HG03066 (cell line): ENCODE data around the gene TBC1D2B.

Source experiments
- ATAC-seq: cut with Tn5 transposase; IDR thresholded peaks from one replicate; pipeline ENCODE4 v1.9.1; 2021; ENCODE audit warnings: low read depth; ENCODE audit not compliant: unreplicated experiment

Gene TBC1D2B

DNA sequence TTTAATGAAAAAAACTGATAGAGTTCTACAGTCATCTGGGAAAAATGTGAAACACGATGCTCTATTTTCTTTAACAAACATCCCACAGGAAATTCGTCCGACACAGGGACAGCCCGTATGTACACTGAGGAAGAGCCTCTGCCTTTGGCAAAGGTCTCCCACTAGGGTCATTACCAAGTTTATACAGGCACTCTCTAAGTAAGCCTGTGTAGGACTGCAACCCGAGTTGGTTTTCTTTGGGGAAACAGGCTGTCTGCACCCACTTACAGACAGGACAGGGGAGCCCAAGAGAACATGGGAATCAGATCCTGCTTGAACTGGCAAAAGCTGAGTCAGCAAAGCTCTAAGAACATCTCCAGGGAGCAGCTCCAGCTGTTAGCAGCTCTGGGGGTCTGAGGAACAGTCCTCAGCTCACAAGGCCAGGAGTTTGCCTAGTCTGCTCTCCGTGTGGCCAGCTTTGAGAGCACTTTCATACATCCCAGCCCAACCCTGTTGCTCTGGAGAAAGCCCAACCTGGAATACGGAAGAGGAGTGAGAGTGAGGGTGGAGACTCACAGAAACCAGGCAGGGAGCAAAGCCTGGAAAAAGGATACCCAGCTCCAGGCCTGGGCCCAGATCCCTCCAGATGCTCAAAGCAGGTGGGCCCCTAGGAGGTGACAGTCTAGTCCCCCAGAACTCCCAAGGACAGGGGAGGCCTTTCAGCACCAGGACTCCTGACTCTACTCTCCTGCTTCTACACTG is 1.9 kb downstream of the TBC1D2B start:
- no peak for ATAC-seq

GRCh38 chr15:78073046-78073787 is 4.3 kb downstream of the TBC1D2B start:
- no peak for ATAC-seq

GRCh38 chr15:78072080-78072892 is 5.2 kb downstream of the TBC1D2B start:
- ATAC-seq: no peak

GRCh38 chr15:78071383-78071782 is 6.1 kb downstream of the TBC1D2B start:
- no peak for ATAC-seq

GRCh38 chr15:78070049-78070700 is 7.3 kb downstream of the TBC1D2B start:
- ATAC-seq: no peak

DNA sequence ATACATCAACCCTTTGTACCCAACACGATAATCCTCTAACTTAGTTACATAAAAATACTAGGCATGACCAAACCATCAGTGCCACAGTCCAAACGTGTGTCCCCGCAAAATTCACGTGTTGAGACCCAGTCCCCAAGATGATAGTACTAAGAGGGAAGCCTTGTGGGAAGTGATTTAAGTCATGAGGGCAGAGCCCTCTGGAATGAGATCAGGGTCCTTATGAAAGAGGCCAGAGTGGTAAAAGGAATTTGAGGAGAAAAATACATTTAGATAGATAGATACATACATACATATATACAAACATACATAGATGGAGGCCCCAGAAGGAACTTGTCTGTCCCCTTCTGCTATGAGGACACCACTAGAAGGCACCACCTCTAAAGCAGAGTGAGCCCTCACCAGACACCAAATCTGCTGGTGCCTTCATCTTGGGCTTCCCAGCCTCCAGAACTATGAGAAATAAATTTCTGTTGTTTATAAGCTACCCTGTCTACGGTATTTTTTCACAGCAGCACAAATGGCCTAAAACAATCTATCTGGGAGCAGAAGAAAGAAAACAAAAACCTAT is 8.0 kb downstream of the TBC1D2B start:
- no peak for ATAC-seq

DNA sequence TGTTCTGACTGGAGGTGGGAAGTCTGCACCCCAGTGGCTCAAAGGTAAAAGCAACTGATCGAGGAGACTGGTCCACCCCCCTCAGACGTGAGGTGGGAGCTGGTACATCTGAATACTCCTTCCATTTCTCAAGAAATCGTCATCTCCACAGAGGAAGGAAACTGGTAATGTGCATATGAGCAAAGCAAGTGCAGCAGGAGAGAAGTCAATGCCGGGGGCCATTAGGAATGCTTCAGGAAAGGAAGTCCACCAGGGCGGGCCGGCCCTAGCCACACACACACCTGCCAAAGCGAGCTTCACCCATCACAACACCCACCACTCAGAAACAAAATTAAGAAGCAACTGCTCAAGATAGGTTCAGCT is 8.5 kb downstream of the TBC1D2B start:
- no peak for ATAC-seq

GRCh38 chr15:78067328-78068228 is 9.9 kb downstream of the TBC1D2B start:
- ATAC-seq: no peak

- ATAC-seq: peak; percentile 62
Measured at GRCh38 chr15:78065973-78066946, 11.3 kb downstream of the TBC1D2B start.

GRCh38 chr15:78065284-78065872 is 12.1 kb downstream of the TBC1D2B start:
- ATAC-seq: no peak

GRCh38 chr15:78064544-78064943 is 13.0 kb downstream of the TBC1D2B start:
- ATAC-seq: no peak

DNA sequence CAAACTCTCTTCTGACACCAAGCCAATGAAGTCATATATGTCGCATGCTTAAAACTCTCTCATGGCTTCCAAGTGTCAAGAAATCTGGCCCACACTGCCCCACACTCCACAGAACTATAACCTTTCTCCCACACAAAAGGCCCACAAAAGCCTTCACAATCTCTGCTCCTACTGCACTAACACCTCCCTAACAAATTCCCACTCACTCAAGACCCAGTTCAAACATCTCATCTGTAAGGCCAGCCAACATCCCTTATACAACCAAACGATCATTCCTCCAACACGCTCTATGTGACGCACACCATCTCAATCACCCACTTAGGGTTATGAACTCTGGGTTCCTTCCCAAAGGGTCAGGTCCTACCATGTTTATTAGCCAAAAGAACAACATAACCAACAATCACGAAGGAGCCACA is 13.5 kb downstream of the TBC1D2B start:
- ATAC-seq: no peak

GRCh38 chr15:78063217-78063616 is 14.3 kb downstream of the TBC1D2B start:
- ATAC-seq: no peak

DNA sequence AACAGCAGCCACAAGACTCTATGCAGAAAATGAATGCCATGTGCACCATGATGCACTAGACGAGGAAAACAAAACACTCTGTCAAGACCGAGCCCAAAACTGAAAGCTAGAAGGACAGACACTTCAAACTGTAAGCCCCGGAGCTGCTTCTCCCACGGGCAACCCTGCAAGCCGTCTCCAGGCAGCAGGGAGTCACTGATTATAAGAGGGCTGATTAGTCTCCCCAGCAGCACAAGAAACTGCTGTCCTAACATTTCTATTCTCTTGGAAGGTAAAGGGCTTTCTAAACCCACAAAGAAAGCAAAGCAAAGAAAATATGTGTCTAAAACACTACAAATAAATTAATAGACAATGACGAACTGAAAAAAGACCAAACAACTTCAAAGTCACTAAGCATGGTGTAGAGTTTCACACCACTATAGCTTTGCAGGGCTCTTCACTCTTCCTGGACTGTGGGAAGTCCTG is 15.5 kb downstream of the TBC1D2B start:
- ATAC-seq: no peak

- ATAC-seq: no peak
Measured at GRCh38 chr15:78060232-78060631, 17.3 kb downstream of the TBC1D2B start.

DNA sequence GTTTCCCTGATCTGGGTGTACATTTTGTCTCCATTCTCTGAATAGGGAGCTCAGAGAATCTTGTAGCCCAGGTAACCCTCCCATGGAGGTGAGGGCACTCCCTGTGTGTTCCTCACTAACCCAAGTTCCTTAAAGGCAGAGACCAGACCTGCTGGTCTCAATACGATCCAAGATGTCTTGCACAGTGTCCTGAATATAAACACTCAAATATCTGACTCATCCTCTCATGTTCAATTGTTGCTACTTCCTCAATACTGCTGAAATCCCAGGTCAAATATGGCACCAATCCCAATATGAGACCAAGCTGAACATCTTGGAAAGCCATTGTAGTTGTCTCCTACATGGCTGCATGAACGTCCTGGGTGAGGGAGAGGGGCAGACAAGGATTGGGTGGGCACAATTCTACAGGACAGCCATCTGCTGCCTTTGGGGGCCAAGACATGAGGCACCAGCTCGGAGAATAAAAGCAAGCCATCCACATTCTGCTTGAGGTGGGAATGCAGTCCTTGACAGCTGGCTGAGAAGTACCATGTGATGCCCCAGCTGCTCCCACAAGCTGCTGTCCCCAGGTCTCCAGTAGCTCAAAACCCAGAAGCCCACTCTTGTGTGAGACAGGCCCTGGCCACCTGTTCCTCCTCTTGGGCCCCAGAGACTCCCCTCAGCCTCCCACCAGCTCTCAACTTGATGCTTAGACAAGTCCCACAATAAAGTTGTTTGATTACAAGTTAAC is 18.2 kb downstream of the TBC1D2B start:
- no peak for ATAC-seq

DNA sequence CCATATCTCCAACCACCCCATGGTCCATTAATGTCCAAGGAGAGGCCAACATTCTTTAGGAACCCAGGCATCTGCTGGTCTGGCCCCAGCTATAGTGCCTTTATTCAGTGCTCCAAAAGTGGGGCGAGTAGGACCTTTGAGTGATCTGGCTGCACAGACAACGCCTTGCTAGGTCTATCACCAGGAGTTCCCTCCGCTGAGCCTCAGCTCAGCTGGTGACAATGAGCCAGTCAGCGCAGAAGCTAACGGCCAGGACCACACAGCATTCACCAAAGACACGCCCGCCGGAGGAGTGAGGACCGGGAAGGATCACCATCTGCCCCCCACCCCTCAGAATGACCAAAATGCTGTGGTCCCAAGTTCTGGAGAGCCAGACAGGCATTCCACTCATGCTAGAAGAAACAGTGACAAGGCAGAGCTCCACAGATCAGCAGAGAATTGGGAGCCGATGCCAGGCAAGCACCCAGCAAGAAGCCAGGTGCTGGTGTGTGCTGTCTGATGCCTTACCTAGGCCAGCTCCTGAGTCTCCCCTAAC is 19.0 kb downstream of the TBC1D2B start:
- no peak for ATAC-seq
